Stimulated activated CD8-positive, alpha-beta memory T cell treated with anti-CD3 and anti-CD28 coated beads, Interleukin-15, amount 100 ng/mL, for 1 hour (primary cell): ENCODE measurements around the gene SRGAP2C.
"Not testable (repeated sequence)": the region's sequence is repeated elsewhere in the genome, so short reads cannot be mapped to it uniquely, and the experiment has no call there.

Experiments
- DNase-seq: peaks from one replicate; pipeline ENCODE4 v3.0.0-alpha.2; 2020; ENCODE audit warnings: low read depth

The SRGAP2C gene

DNA sequence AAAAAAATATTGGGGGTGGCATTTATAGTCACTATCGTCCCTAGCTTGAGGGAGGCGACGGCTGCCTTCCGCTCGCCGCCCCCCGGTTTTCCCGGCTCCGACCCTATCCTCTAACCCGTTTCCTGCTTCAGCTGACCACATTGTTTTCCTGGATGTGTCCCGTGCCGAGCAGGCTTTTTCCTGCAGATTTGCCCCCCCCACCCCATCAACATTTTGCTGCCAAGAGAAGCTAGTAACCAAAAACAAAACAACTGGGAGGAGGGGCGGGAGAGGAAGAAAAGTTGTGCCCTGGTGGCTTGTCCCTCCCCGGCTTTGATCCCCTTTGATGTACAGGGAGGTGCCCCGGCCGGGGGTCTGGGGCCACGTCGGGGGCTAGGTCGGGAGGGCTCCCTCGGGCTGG, 1.4 kb downstream of the SRGAP2C start:
- DNase-seq, result not testable (repeated sequence)

DNA sequence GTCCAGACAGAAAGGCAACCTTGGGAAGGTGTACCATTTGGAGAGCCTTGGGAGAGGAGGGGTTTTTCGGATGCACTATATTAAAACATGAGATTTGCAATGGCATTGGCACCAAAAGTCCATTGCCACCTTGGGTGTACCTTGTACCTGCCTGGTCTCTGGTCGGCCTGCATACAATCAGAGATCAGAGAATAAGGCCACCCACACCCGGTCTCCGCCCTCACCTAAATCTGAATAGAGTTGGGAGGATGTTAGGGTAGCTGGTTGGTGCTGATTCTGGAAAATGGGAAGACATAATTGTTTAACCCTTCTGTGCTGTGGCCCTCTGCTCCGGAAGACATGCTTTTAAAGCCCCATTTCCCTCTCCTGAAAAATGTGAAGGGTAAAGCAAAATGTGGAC, 3.1 kb downstream of the SRGAP2C start:
- not testable (repeated sequence) for DNase-seq

DNA sequence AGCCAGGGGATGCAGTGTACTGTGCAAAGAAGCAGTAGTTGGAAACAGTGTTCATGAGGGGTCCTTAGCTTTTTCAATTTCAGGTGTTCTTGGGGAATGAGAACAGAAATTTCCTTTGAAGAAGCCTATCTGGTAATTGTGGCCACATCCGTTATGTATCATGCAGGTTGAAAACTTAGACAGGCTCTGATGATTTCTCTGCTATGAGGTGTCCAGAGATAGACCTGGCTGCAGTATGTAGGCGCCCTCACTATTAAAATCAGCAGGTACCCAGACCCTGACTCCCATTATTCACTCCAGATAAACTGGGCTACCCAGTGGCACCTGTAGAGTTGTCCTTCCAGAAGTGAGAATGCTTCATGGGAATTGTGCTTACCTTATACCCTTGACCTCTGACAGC, 7.7 kb downstream of the SRGAP2C start:
- DNase-seq, result not testable (repeated sequence)

DNA sequence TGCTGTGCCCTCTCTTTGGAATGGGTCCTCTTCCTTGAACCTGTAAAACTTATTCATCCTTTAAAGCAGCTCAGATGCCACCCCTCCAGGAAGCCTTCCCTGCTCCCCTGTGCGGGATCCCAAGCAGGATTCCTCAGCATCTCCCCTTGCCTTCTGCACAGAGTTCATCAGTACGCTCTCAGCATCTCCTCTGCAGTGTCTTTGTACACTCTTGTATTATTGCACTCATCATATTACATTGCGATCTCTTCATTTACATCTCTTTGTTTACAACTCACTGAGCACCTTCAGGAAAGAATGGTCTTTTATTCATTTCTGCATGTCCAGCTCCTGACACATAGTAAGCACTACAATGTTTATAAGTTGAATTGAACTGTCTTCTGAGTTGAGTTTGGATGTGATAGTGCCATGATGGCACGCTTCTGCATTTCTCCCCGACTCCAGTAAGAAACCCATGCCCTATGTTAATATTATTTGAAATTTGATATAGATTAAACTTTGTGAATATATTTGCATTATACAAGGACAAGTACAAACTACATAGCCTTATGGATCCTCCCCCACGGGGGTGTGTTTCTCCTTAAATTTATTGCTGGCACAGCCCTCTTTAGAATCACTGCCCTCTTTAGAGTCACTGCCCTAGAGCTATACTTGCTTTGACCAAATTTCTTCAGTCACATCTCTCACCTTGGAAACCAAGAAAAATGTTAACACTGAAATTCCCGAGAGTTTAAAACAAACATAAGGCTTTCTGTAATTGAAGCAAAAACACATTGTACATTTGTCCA, 12.5 kb downstream of the SRGAP2C start:
- DNase-seq, result not testable (repeated sequence)

DNA sequence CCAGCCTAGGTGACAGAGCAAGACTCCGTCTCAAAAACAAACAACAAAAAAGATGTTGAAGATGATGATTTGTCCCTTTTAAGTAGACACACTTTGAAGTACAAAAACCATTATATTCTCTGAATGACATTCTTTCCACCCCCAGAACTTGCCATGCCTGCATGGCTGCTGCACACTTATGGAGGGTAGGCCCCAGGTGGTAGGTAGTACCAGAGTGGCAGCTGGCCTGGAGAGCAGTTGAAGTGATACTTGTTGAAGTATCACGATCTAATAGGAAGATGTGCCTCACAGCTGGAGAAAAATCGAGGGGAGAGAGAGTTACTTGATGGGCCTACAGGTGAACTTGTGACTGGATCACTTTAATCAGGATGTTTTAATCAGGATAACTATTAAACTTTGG, 15.0 kb downstream of the SRGAP2C start:
- not testable (repeated sequence) for DNase-seq

DNA sequence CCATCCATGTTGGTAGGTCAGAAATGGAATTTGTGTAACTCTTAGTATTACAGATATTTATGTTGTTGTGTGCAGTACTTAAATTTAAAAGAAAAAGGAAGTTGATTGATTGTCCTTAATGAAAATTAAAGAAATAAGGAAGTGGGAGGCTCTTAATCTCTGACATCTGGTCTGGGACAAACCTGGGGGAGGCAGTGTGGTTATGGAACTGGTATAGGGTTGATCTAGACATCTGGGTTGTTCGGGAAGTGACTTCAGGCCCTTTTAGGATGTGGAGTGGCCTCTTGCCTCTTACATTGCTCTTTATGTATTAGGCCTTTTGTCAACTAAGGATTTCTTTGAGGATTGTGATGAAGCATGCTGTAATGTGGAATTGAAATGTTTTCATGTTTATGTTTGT, 15.5 kb downstream of the SRGAP2C start:
- DNase-seq, result not testable (repeated sequence)

DNA sequence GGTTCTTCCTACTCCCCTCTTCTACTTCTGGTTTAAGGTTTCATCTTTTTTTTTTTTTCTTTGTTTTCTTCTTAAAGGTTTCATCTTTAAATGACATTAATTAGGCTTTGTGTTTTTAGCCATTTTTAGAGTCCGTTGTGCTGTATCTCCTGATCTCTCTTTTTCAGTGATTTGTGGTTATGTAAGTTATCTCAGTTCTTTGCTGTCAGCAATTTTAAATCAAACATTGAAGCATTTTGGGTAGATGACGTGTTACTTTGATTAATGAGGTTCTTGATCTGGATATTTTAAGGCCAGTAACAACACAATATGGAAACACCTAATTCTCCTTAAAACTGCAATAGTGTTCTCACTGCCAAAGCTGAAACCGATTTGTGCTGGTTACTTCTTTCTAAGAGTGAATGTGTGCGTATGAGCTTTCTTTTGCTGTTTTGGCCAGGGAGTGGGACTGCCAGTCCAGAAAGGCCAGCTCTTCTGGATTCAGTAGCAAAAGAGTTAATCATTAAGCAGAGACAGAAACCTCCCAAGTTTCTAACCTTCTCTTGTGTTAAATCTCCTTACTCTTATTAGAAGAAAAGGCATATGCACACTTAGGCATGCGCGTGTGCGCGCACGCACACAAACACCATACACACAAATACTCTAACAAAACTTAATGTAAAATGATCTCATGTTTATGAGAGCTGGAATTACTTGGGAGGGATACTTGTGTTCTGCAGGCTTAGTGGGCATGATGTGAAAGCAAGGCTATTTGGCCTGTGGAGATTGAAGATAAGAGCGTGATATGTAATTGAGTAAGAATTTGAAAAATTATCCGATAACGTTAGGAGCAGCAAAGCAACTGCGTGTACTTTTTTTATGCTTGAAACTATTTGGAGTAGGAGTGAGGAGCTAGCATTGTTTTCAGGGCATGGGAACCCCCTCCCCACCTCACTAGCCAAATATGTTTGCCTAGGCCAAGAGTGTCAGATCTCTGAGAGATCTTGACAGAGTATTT, 16.5 kb downstream of the SRGAP2C start:
- not testable (repeated sequence) for DNase-seq

DNA sequence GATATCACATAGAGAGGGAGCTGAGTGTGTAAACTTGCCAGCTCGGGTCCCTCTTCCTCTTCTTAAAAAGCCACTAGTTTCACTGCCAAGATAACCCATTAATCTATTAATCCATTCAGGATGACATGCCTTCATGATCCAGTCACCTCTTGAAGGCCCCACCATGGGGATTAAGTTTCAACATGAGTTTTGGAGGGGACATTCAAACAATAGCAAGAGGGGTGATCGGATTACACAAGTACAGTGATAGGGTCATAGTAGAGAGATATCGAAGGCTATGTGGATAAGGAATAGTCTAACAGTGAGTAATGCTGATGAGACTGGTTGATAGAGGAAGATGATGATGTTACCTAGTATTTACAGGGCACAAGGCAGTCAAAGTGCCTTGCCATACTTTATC, 18.2 kb downstream of the SRGAP2C start:
- not testable (repeated sequence) for DNase-seq

DNA sequence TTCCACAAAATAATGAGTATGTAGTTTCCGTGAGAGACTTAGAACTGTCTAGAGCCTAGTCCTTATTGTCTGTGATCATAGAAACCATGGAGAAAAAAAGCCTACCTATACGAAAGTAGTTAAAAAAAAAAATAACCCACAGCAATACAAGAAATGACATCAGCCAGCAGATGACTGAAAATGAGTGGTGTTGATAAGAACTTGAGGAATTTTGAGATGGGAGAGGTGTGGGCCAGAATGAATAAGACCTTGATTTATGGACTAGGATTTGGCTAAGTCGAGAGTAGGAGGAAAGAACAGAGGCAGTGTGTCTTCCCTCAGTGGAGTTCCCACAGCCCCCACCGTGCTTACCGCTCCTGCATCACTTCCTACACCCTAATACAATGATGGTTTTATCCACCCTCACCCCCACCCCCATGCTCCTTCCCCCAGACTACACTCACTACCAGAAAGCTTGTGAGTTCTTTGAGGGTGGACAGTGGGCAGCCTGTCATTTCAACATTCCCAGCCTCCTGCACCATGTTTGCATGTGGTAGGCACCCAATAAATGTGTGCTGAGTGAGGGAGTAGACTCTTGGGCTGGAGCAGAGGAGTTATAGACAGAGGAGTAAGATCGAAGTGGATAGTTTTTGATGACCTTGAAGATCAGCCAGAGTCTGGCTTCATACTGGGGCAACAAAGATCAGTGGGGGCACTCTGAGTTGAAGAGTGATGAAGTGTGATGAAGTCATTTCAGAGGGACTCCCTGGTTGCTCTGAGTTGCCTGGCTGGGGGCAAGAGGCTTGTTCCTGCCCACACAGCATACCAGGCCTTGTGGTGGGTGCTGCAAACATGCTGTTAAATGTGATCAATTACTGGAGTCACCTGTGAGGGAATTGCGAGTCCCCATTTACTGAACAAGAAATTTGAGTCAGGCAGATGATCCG, 21.3 kb downstream of the SRGAP2C start:
- DNase-seq, result not testable (repeated sequence)

DNA sequence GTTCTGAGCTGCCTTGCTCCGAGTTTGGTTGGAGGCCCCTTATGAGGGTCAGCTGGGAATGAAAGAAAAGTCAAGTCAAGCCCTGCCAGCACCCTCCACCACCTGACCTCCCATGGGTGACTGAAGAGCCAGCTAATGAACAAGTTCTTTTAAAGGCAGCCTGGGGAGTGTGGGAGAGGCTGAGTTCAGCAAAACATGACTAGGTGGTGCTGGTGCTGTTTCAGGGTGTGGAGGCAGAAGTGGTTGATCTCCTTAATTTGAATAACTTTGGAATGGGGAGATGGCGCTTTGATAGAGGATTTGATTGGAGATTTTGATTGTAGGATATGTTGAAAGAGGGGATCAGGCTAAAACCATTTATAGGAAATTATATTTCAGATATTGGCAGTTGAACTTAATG, 22.6 kb downstream of the SRGAP2C start:
- DNase-seq, result not testable (repeated sequence)

DNA sequence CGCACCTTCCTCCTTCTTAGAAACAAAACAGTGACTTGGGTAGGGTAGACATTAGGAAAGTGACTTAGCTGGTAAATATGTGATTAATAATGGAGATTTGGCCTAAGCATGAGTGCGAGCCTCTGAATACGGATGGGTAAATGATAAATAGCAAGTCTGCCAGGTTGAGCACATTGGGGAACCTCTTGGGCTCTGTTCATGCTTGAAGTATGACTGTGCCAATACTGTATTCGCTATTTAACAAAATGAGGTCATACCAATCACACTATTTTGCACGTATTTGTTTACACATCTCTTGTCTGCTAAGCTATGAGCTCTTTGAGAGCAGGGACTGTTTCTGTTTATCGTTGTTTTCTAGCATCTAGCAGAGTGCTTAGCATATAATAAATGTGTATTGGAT, 23.6 kb downstream of the SRGAP2C start:
- not testable (repeated sequence) for DNase-seq

DNA sequence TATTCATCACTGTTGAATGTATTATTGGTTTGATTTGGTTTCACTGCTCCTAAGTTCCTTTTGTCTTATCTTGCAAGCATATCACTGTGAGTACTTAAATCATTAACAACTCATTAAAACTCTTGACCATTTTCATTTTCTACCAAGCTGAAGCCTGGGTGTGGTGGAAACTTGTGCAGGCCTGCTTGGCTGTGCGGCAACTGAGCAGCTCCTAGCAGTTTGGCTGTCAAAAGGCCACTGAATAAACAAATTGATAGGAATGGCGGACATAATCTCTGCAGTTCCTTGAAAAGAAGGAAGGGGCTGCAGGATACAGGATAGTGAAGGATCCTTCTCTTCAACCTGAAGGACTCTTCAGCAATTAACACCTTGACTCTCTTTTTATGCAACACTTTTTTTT, 26.0 kb downstream of the SRGAP2C start:
- not testable (repeated sequence) for DNase-seq

DNA sequence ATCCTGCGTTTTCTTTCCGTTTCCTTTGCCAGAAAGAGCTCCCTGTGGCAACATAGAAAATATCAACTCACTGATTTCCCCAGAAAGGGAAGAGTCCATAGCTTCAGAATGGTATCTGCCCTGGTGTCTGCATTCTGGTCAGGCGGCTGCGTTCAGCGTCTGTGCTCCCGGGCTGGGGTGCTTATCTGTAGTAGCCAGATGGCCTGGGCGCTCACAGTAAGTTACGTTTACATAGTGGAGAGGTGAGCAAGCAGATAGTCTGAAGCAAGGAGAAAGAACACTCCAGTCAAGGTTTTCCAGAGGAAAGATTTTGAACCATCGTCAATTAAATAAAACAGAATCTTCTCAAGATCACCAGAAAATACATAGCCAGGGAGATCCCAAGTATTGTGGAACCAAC, 28.7 kb downstream of the SRGAP2C start:
- DNase-seq, result not testable (repeated sequence)

DNA sequence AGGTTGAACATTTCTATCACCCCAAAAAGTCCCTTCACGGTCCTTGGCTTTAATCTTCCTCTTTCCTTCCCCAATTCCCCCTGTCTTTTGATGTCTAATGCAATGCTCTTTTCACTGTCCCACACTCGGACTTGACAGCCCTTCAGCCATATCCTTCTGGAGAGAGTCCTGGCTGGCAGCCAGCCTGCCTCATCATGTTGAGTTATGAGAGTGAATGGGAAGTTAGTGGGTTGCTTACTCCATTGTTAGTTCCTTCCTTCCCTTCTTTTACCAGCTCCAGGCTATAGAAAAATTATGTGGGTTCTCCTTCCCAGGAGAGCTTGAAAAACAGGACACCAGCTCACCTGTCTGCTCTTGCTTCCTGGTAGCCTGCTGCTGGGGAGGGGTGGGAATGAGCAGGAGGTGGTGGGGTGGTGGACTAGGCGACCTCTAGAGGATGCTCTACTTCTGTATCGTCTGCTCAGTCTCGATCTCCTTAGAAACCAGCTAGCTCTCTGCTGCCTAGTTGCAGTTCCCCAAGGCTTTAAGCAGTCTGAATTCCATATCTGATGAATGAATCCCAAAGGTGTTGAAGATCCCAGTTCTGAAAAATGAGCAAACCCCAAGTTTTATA, 29.9 kb downstream of the SRGAP2C start:
- not testable (repeated sequence) for DNase-seq

DNA sequence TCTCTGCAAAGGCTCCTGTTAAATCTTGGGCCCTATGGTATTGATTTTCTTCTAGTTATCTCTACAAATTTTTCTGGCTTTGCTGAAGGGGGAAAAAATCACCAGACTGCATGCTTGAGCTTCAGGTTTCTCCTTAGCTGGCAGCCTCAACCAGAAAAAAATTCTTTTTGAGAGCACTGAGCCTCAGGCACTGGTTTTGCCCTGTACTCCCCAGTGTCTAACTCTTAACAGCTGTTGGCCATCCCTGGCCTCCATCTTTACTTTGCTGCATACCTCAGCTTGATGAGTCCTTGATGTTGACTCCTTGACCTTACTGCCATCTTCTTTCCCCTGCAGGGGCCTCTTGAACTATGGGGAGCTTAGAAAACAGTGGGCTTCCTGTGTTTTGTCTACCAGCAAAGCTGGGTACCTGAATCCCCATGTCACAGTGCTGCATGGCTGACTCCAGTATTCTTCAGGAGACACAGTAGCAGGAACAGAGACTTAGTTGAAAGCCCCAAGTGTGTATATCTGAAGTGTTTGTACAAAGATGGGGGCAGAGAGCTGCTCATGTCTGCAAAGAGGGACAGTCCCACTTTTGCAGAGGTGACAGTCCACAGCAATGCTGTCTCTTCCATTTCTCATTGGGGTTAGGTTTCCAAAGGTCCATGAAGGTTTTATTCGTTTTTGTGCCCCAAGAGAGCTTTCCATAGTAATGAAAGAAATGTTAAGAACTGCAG, 31.1 kb downstream of the SRGAP2C start:
- not testable (repeated sequence) for DNase-seq

DNA sequence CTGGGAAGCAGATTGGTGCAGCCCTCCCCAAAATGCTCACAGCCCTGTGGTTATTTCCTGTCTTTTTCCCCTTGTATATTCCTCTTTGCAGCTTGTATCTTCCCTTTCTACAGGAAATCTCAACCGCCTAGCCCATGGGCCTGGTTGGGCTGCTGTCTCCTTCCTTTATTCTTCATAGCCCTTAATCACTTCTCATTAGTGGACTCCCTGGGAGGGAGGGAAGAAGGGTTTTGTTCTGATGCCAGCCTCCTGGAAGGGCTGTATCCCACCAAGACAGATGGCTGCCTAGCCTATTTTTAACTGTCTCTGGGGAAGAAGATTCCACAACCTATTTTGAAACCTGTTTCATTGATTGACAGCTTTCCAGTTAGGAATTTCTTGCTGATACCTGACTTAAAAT, 31.9 kb downstream of the SRGAP2C start:
- DNase-seq, result not testable (repeated sequence)

DNA sequence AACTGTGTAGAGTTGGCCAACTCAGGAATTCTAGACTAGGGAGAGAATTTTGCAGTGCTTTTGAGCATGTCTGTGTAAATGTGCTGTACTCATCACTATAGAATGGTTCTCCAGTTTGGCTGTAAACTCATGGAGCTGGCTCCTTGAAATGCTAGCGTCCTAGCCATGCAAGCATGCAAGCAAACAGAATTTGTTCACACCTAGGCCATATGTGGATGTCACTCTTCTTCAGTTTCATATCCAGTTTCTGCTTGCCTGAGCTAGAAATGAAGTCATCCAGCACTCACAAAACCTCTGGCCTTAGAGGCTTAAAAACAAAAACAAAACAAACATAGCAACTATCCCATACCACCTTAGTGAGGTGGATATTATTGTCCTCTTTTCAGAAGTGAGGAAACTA, 37.0 kb downstream of the SRGAP2C start:
- DNase-seq, result not testable (repeated sequence)

DNA sequence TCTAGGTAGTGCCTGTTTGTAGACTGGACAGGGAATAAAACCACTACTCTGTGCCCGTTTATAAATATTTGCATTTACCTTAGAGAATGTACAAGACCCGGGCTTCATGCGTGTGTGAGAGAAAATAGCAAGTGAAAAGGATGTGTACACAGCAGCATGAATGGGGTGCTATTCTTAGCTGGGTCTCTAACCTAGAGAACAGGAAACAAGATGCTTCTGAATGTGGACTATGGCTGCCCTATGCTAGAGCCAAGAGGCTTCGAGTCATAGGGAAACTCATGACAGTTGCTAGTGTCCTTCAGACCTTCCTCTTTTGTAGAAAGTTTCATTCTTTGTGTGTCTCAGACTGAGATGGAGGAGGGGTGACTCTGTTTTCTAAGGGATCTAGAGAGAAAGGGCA, 39.9 kb downstream of the SRGAP2C start:
- not testable (repeated sequence) for DNase-seq

DNA sequence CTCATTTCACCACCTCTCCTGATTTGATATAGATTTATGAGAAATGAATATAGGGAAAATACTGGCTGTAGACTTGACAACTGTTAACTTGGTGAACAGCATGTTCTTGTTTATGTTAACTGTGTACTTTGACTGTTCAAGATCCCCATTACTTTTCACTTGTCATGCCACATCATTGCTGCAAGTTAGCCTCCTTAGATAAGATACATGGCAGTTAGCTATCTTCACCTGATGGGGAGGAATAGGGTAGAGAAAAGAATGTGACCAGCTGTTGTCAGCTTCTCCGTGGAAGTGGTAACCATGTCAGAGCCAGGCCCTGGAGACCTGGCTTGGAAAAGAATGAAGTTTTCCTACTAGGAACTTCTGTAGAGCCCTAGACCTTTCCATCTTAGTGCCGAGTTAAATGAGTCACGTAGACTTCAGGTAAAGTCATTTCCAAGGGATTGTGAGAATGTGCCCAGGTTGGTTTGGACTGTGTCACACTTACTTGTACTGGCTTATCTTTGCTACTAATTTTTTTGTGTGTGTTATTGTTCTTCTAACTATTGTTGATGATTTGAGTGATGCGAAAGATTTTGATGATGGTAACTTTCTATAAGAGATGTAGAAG, 41.6 kb downstream of the SRGAP2C start:
- DNase-seq, result not testable (repeated sequence)

DNA sequence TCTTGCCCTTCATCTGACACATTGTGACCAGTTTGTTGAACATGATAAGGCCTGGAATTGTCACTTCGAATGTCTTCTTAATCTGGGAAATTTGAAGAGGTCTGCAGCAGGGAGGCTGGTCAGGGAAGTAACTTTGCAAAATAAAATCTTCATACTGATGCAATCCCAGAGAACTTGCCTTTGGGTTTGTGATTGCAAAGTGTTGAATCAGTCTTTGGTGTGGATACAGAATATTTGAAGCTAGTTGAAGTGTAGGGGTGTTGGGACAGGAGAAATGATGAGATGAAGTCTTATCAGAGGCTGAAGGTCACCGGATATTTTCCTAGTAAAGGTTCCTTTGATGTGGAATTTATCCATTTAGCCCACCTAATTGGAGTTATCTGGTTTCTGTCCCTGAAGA, 42.1 kb downstream of the SRGAP2C start:
- DNase-seq, result not testable (repeated sequence)
